ENCODE measurements around the gene PHF10.

Gene PHF10

DNA sequence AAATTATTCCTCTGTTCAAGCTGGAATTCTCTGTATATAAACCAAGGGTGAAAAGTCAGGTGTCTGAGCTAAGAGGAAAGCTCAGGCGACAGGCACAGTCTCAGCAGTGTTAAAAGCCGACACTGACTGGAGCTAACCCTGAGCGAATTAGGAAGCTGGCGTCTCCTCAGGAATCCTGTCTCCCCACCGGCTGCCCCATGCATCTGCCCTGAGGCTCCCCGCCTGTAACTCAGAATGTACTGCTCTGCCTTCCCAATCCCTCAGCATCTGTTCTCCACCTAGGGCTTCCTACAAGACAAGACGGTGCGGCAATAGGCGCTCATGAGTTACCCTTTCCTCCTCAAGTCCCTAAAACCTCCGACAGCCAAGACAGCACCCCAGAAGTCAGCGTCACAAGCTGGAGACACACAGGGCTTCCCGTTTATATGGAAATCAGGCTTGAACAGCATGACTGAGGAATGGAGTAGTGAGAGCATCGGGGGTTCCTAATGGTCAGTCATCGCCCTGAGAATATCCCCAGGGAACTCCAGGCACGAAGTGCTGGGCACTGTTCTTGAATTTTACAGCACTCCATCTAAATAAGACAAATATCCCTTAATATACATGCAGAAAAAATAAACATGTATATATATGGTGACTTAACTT, 56.0 kb downstream of the PHF10 start:
- Histone ChIP-seq H3K4me3 (IDR thresholded peaks at IDR 0.05; ENCODE audit: insufficient read depth, low read depth, low read length) (no peak overlapping the region), H3K79me2 (ENCODE audit: insufficient read depth, low read depth) (no peaks in the 10 kb centered on the region), H2AFZ (ENCODE audit: low read depth) (no peak overlapping the region), H3K4me2 (no peak overlapping the region), H3K9ac (no peak overlapping the region), H3K27ac (no peak overlapping the region), H3K36me3 (ENCODE audit: insufficient read depth) (no peaks in the 10 kb centered on the region; the same call in 1 of the 2 replicates), H3K27me3 (ENCODE audit: insufficient read depth, low read depth) (no peaks in the 10 kb centered on the region), H3K4me1 (ENCODE audit: low read depth, poor library complexity, severe bottlenecking) (no peaks in the 10 kb centered on the region), H4K20me1 (ENCODE audit: insufficient read depth) (no peaks in the 10 kb centered on the region)
- TF ChIP-seq, protein P1, sequence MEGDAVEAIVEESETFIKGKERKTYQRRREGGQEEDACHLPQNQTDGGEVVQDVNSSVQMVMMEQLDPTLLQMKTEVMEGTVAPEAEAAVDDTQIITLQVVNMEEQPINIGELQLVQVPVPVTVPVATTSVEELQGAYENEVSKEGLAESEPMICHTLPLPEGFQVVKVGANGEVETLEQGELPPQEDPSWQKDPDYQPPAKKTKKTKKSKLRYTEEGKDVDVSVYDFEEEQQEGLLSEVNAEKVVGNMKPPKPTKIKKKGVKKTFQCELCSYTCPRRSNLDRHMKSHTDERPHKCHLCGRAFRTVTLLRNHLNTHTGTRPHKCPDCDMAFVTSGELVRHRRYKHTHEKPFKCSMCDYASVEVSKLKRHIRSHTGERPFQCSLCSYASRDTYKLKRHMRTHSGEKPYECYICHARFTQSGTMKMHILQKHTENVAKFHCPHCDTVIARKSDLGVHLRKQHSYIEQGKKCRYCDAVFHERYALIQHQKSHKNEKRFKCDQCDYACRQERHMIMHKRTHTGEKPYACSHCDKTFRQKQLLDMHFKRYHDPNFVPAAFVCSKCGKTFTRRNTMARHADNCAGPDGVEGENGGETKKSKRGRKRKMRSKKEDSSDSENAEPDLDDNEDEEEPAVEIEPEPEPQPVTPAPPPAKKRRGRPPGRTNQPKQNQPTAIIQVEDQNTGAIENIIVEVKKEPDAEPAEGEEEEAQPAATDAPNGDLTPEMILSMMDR (conservative IDR thresholded peaks at IDR 0.05; ENCODE audit: low read depth, low read length) = no peak

DNA sequence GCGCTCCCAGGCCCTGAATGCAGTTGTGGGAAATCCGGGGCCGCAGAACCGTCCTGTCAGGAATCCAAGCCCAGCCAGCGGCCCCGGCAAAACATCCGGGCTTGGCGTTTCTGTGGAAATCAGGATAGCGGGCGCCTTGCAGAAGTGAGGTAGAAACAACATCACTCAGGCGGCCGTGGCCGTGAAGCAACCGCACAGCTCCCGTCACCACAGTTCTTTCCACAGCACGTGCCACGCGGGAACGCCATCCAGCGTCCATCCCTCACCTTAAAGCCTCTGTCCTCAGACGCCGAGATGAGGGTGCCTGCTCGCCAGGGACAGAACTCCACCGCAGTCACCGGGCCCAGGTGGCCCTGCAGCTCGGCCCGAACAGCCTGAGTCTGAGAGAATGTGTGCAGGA, 56.6 kb downstream of the PHF10 start:
- H3K27ac ChIP-seq = no peak overlapping the region
- H3K9ac ChIP-seq = no peak overlapping the region
- no peak overlapping the region for H2AFZ ChIP-seq (ENCODE audit: low read depth)
- H3K4me1 ChIP-seq (ENCODE audit: low read depth, poor library complexity, severe bottlenecking) = no peaks in the 10 kb centered on the region
- no peaks in the 10 kb centered on the region for H3K27me3 ChIP-seq (ENCODE audit: insufficient read depth, low read depth)
- no peaks in the 10 kb centered on the region; the same call in 1 of the 2 replicates for H3K36me3 ChIP-seq (ENCODE audit: insufficient read depth)
- H4K20me1 ChIP-seq (ENCODE audit: insufficient read depth) = no peaks in the 10 kb centered on the region
- H3K4me2 ChIP-seq = no peak overlapping the region
- H3K4me3 ChIP-seq (IDR thresholded peaks at IDR 0.05; ENCODE audit: insufficient read depth, low read depth, low read length) = no peak overlapping the region
- TF ChIP-seq, protein P1 (conservative IDR thresholded peaks at IDR 0.05; ENCODE audit: low read depth, low read length) = no peak
- no peaks in the 10 kb centered on the region for H3K79me2 ChIP-seq (ENCODE audit: insufficient read depth, low read depth)

DNA sequence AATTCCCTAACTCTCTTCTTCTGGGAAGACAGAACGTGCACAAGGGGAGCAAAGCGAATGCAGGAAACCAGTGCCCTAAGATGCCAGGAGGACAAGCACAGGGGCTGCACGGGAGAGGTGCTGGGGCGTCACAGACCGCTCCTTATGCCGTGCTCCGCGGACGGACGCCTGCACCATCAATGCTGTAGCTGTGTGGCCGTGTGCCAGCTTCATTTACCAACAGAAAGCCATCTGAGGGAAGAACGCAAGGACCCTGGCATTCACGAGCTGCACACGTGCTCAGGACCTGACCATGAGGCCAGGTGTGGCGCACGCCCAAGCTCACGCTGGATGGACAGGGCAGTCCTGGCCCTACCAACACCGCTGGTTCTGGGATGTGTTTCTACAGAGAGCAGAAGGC, 57.9 kb downstream of the PHF10 start:
- no peaks in the 10 kb centered on the region; the same call in 1 of the 2 replicates for H3K36me3 ChIP-seq (ENCODE audit: insufficient read depth)

DNA sequence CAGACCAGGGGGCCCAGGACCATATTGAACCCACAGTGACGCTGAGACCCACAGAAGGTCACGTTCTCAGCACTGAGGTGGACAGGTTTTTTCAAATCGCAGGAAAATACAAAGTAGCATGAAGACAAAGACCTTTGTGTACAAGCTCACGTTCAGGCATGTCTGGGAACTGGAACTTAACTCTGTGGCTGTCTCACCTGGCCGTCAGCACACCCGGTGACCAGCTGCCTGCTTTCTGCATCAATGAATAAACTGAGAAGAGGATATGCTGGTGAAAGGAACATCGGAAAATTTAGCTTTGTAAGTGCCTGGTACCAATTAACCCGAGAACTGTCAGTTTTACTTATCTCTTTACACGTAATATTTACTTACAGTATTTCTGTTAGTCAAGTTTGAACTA, 59.0 kb downstream of the PHF10 start:
- Histone ChIP-seq H2AFZ (ENCODE audit: low read depth) (no peak overlapping the region), H3K4me2 (no peak overlapping the region), H3K79me2 (ENCODE audit: insufficient read depth, low read depth) (no peaks in the 10 kb centered on the region), H3K9ac (no peak overlapping the region), H3K36me3 (ENCODE audit: insufficient read depth) (no peaks in the 10 kb centered on the region; the same call in 1 of the 2 replicates), H4K20me1 (ENCODE audit: insufficient read depth) (no peaks in the 10 kb centered on the region), H3K27ac (no peak overlapping the region), H3K4me1 (ENCODE audit: low read depth, poor library complexity, severe bottlenecking) (no peaks in the 10 kb centered on the region), H3K27me3 (ENCODE audit: insufficient read depth, low read depth) (no peaks in the 10 kb centered on the region), H3K4me3 (IDR thresholded peaks at IDR 0.05; ENCODE audit: insufficient read depth, low read depth, low read length) (no peak overlapping the region)
- TF ChIP-seq, protein P1 (conservative IDR thresholded peaks at IDR 0.05; ENCODE audit: low read depth, low read length) = no peak

More for the DNA sequence above, 57.9 kb downstream of the PHF10 start:
- TF ChIP-seq, protein P1 (conservative IDR thresholded peaks at IDR 0.05; ENCODE audit: low read depth, low read length) = no peak
- no peak overlapping the region for H3K9ac ChIP-seq
- no peak overlapping the region for H3K27ac ChIP-seq
- no peak overlapping the region for H3K4me2 ChIP-seq
- no peaks in the 10 kb centered on the region for H3K4me1 ChIP-seq (ENCODE audit: low read depth, poor library complexity, severe bottlenecking)
- H2AFZ ChIP-seq (ENCODE audit: low read depth) = no peak overlapping the region
- no peaks in the 10 kb centered on the region for H3K79me2 ChIP-seq (ENCODE audit: insufficient read depth, low read depth)
- no peak overlapping the region for H3K4me3 ChIP-seq (IDR thresholded peaks at IDR 0.05; ENCODE audit: insufficient read depth, low read depth, low read length)
- no peaks in the 10 kb centered on the region for H3K27me3 ChIP-seq (ENCODE audit: insufficient read depth, low read depth)
- H4K20me1 ChIP-seq (ENCODE audit: insufficient read depth) = no peaks in the 10 kb centered on the region
